Measurements from ENCODE around the gene GRIN2C. TPM values are rescaled to one million over a fixed set of nuclear protein-coding genes. Genes with fewer than 3 reads are reported as not detected.

GRIN2C gene
- total RNA-seq, 1 donor from 2014 or later: 0.05 TPM

DNA sequence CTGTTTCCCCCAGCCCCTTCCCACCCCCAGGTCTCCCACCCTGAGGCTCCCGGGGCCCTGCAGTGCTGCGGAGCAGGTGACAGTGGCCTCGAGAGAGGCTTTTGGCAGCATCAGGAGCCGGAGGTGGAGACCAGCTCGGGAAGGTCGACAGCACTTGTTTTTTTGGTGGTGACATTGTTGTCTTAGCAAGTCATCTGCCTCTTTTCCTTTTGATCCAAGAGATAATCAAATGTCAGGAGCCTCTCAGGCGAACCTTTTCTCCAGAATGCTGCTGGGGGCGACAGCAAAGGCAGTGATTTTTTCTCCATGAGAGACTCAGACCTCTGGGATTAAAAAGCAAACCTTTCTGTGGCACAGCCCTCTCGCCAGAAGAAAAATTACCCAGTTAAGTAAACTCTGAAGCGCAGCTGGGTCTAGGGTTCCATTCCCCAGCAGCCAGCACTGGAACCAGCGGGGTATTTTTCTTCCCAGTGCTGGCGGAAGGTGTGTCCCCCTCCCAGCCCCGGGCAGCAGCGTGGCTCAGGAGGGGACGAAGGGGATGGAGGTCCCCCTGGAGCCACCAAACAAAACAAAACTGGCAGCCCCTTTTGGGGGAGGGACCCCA, 37.2 kb downstream of the GRIN2C start:
- no peak overlapping the region for H3K27ac Mint-ChIP-seq
- no peaks in the 10 kb centered on the region for H3K9me3 Mint-ChIP-seq
- H3K4me3 Mint-ChIP-seq: no peak overlapping the region
- intact Hi-C loops (cut with micrococcal nuclease): no loop called here
- H3K4me1 Mint-ChIP-seq: no peaks in the 10 kb centered on the region
- H3K36me3 Mint-ChIP-seq (ENCODE audit: low read depth): peaks cover 9% of the 10 kb centered on the region
- DNase-seq: no peak
- H3K27me3 Mint-ChIP-seq: no peaks in the 10 kb centered on the region

DNA sequence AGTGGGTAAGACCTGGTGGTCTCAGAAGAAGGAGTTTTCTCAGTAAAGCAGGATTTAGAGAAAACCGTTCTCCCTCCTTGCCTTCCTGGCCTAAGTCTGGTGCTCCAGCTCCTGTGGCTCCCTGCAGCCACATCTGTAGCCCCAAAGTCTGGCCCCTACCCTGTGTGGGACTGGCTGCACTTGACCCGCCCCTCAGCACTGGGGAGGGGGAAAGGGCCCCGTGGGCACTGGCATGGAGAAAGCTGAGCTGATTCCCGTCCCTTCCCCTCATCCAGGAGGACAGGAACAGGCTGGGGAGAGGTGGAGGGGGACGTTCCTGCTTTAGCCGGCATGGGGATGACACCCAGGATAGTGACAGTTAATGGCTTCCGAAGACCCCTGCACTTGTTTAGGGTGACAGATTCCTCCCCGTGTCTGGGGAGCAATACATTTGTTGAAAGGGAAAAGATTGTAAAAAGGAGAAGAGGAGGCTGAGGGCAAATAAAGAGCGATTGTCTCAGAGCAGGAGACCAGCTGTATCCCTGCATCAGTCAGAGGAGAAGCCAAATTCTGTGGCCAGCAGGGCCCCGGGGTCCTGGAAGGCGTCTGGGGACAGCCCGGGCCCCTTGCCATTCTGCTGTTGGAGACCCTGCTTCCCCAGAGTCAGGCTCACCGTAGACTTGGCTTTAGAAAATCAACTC, 37.9 kb downstream of the GRIN2C start:
- no peak for DNase-seq
- Mint-ChIP-seq H3K27me3 (no peaks in the 10 kb centered on the region), H3K4me3 (no peak overlapping the region), H3K27ac (no peak overlapping the region), H3K36me3 (ENCODE audit: low read depth) (peaks cover 12% of the 10 kb centered on the region), H3K4me1 (no peaks in the 10 kb centered on the region), H3K9me3 (no peaks in the 10 kb centered on the region)
- intact Hi-C loops (cut with micrococcal nuclease): no loop called here

DNA sequence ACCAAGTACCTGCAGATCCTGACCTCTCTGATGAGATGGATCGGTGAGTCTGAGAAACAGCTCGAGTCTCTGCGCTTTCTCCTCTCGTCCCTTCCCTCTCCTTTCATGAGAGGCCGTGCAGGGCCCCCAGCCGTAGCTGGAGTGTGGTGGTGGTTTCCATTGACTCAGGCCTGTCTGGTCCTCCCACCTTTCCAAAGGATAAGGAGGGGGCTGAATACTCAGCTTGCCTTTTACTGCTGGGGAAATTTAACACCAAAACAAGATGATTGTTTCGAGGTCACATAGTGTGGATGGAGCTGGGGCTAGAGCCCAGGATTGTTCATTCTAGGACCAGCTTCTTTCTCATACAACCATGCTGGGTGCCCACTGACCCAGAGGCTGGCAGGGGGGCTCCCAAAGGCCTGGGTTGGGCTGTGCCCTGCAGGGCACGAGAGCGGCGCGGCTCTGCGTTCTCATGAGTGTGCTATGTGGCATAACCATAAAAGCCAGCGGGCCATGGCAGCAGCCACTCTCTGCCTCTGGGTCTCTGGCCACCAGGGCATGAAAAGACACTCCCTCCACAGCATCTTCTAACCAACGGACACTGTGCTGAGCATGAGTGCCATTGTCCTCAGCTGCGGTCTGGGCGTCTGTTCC, 39.8 kb downstream of the GRIN2C start:
- intact Hi-C loops (cut with micrococcal nuclease): no loop called here
- peaks cover 12% of the 10 kb centered on the region for H3K36me3 Mint-ChIP-seq (ENCODE audit: low read depth)
- no peak for DNase-seq
- H3K4me1 Mint-ChIP-seq: peaks cover 3% of the 10 kb centered on the region
- no peak overlapping the region for H3K27ac Mint-ChIP-seq
- H3K27me3 Mint-ChIP-seq: no peaks in the 10 kb centered on the region
- H3K4me3 Mint-ChIP-seq: no peak overlapping the region
- no peaks in the 10 kb centered on the region for H3K9me3 Mint-ChIP-seq

DNA sequence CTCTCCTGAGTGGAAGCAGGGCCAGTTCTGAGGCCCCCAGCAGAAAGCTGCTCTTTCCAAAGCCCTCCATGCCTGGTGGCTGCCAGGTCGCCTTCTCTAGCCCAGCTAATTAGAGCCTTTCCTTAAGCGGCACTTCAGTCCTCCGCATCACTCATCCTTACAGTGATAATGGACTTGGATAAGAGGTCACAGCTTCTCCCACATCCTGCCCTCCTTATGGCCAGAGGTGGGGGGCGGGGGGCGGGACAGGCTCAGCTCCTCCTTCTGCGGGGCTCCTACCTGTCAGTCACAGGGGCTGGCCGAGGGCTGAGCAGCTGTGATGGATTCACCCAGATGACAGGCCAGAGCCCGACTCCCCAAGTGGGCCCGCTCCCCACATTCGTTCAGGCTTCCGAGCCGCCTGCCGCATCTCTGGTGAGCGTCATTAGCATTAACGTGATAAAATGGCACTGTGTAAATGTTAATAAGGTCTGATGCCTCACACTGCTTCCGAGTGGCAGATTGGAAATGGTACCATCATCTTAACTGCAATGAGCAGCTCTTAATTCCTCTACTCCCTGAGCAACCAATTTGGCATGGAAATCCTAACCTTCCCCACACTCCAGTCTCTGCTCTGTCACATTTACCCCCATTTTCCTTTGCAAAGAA, 41.3 kb downstream of the GRIN2C start:
- Mint-ChIP-seq H3K36me3 (ENCODE audit: low read depth) (peaks cover 8% of the 10 kb centered on the region), H3K4me3 (no peak overlapping the region), H3K4me1 (peaks cover 3% of the 10 kb centered on the region), H3K27ac (no peak overlapping the region), H3K27me3 (no peaks in the 10 kb centered on the region), H3K9me3 (no peaks in the 10 kb centered on the region)
- DNase-seq: no peak
- intact Hi-C loops (cut with micrococcal nuclease): no loop called here

DNA sequence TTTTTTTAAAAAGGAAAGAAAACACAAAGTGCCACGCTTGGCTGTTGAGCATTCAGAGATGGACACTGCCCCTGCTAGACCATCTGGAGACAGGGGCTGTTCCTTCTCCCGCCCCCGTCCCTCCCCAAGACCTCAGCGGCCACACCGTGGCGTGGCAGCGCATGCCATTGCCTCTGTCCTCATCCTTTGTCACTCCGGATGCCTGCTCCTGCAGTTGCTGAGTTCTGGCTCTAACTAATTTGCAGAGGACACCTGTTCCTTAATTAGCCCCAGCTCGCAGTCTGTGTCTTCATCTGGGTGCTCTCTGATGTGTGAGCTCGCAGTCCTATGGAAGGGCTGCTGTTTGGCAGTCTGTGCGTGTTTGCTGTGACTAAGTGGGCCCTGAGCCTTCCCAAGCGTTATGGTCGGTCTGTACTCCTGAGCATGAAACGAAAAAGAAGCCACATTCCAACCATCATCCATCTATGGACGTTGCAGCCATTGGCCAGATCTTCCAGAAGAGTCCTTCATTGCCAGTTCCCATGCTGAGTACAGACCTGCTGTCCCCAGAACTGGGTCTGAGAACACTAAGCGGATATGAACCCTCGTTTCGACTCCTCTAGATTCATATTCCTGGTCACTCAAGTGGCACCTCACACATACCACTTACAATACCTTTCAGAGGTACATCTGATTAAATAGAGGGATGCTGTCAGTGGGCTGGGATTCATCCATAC, 42.6 kb downstream of the GRIN2C start:
- Mint-ChIP-seq H3K4me1 (peaks cover 3% of the 10 kb centered on the region), H3K36me3 (ENCODE audit: low read depth) (peaks cover 9% of the 10 kb centered on the region), H3K27ac (no peak overlapping the region)

DNA sequence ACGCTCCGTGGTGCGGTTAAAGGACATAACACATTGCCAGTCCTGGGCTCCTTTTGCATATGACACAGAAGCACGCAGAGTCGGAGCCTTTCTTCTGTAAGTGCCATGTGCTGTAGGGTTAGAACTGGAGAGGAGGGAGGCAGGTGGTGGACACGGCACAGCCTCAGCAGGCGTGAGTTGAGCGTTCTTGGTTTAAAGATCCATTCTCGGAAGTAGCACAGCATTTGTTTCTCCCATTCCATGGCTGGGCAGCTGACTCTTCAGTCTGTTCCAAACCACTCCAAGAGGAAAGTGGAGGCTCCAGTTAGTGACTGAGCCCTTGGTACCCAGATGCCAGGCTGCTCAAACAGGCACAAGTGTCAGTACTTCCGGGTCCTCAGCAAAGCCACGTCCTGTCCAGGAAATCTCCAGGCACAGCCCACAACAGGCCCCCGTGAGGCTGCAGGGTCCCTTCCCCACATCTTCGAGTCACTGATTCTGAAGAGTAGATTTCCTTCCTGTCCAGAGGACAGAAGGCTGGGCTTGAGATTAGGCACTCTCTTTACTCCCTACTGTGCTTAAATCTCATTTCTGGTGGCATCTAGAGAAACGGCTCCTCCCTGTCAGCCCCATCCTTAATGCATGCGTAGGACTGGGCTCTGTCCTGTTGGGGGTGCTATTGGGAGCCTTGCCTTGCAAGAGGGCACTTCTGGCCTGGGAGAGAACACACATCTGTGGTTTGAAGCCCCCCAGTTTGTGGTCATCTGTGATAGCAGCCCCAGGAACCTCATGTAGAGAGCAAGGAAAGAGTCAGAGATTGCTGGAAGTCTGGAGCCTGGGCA, 43.9 kb downstream of the GRIN2C start:
- H3K4me1 Mint-ChIP-seq: peaks cover 3% of the 10 kb centered on the region
- no peaks in the 10 kb centered on the region for H3K27me3 Mint-ChIP-seq
- DNase-seq: no peak
- intact Hi-C loops (cut with micrococcal nuclease): no loop called here
- no peaks in the 10 kb centered on the region for H3K9me3 Mint-ChIP-seq
- H3K27ac Mint-ChIP-seq: no peak overlapping the region
- H3K4me3 Mint-ChIP-seq: no peak overlapping the region
- peaks cover 13% of the 10 kb centered on the region for H3K36me3 Mint-ChIP-seq (ENCODE audit: low read depth)

More for the DNA sequence above, 42.6 kb downstream of the GRIN2C start:
- no peaks in the 10 kb centered on the region for H3K9me3 Mint-ChIP-seq
- H3K4me3 Mint-ChIP-seq: no peak overlapping the region
- intact Hi-C loops (cut with micrococcal nuclease): no loop called here
- no peak for DNase-seq
- H3K27me3 Mint-ChIP-seq: no peaks in the 10 kb centered on the region

DNA sequence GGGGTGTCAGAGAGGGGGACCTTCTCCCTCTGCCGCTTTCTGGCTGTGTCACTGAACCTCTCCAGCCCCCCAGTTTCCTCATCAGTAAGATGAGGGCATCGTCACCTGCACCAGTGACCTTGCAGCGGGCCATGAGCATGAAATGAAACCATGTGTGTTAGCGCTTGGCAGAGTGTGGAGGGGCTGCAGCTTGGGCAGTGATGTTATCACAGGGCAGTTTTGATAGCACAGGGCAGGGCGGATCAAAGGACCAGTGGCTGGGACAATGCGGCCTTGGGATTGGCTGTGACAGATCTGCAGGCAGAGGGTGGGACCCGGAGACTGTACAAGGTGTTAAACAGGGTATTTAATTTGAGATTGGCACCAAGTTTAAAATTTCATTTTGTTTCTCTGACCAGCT, 44.6 kb downstream of the GRIN2C start:
- no peak overlapping the region for H3K27ac Mint-ChIP-seq
- H3K9me3 Mint-ChIP-seq: no peaks in the 10 kb centered on the region
- intact Hi-C loops (cut with micrococcal nuclease): no loop called here
- peaks cover 3% of the 10 kb centered on the region for H3K4me1 Mint-ChIP-seq
- no peak overlapping the region for H3K4me3 Mint-ChIP-seq
- no peak for DNase-seq
- H3K36me3 Mint-ChIP-seq (ENCODE audit: low read depth): peaks cover 15% of the 10 kb centered on the region
- no peaks in the 10 kb centered on the region for H3K27me3 Mint-ChIP-seq

DNA sequence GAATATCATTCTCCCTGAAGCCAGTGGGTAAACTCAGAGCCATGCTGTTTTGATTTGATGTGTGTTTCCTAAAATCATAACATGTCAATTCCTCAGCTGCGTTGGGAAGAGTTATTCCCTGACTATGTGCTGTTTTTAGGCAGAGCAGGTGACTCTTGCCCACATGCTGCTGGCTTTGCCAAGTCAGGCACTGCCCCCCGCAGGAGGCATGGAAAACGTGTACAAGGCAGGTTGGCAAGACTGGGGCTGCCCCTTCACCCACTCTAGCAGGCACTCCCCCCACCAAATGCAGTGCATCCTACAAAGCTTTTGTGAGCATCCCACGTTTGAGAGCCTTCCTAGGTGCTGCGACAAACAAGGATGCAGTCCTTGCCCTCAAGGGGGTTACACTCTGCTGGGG, 45.2 kb downstream of the GRIN2C start:
- DNase-seq: no peak
- intact Hi-C loops (cut with micrococcal nuclease): no loop called here
- peaks cover 3% of the 10 kb centered on the region for H3K4me1 Mint-ChIP-seq
- H3K36me3 Mint-ChIP-seq (ENCODE audit: low read depth): peaks cover 14% of the 10 kb centered on the region
- no peaks in the 10 kb centered on the region for H3K9me3 Mint-ChIP-seq
- H3K27ac Mint-ChIP-seq: no peak overlapping the region
- H3K4me3 Mint-ChIP-seq: no peak overlapping the region
- H3K27me3 Mint-ChIP-seq: no peaks in the 10 kb centered on the region

DNA sequence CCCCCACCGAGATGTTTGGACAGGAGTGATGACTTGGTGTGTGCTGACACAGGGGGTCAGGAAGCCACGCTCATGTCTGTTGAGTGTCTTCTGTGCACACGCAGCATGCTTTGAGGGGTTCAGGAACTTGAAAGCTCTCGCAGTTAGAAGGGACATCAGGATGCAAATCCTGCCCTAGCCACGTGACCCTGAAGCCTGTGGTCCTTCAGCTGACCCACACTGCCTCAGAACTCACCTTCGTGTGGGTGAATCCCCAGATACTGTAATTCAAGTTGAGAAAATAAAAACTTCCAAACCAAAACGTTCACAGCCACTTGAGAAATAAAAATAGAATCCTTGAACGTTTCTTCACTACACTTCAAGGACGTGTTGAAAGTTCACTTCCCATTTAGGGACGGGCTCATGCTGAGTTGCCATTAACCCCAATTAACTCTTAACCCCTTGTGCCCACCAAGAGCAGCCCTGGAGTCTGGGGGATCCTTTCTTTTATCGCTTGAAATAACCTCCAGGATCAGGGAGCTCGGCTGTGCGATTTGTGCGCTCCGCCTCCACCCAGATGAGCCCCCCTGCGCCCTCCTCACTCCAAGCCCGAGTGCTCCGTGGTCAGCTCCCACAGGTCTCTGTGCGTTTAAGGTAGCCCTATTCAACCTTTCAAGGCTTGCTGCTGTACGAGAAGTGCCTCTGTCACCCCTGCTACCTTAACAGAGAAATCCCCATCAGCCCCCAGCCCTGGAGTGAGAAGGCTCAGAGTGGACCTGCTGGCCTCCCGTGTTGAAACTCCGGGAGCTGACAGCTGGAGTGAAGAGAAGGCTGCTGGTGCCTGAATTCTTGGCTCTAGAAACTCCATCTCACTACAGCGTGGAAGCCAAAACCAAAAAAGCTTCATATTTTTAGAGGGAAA, 47.3 kb downstream of the GRIN2C start:
- H3K27ac Mint-ChIP-seq: no peak overlapping the region

DNA sequence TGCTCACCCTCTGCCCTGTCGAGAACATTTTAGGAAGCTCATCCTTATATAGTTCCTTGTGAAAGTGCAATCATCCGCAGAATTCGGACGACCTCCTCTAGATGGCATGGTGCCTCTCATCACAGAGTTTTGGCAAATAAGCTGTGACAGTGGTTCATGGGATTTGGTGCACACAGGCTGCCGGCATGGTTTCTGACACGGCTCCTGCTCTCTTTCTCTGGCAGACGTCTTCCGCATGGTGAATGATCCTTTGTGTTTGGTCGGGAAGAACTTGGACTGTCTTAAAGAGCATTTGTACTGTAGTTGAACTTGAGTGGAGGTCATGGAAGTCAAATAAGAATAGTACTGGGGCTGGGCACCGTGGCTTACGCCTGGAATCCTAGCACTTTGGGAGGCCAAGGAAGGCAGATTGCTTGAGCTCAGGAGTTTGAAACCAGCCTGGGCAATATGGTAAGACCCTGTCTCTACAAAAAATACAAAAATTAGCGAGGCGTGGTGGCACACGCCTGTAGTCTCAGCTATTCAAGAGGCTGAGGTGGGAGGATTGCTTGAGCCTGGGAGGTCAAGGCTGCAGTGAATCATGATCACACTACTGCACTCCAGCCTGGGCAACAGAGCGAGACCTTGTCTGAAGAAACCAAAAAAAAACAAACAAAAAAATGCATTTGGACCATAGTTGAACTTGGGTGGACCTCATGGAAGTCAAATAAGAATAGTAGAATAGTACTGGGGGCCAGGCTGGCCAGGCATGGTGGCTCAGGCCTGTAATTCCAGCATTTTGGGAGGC, 48.8 kb downstream of the GRIN2C start:
- no peak for DNase-seq
- Mint-ChIP-seq H3K36me3 (ENCODE audit: low read depth) (peaks cover 7% of the 10 kb centered on the region), H3K27ac (no peak overlapping the region), H3K27me3 (no peaks in the 10 kb centered on the region), H3K9me3 (no peaks in the 10 kb centered on the region), H3K4me1 (peaks cover 3% of the 10 kb centered on the region), H3K4me3 (no peak overlapping the region)
- intact Hi-C loops (cut with micrococcal nuclease): no loop called here

More for the DNA sequence above, 47.3 kb downstream of the GRIN2C start:
- Mint-ChIP-seq H3K4me3 (no peak overlapping the region), H3K27me3 (no peaks in the 10 kb centered on the region), H3K9me3 (no peaks in the 10 kb centered on the region), H3K4me1 (peaks cover 3% of the 10 kb centered on the region), H3K36me3 (ENCODE audit: low read depth) (peaks cover 10% of the 10 kb centered on the region)
- DNase-seq: no peak
- intact Hi-C loops (cut with micrococcal nuclease): no loop called here

DNA sequence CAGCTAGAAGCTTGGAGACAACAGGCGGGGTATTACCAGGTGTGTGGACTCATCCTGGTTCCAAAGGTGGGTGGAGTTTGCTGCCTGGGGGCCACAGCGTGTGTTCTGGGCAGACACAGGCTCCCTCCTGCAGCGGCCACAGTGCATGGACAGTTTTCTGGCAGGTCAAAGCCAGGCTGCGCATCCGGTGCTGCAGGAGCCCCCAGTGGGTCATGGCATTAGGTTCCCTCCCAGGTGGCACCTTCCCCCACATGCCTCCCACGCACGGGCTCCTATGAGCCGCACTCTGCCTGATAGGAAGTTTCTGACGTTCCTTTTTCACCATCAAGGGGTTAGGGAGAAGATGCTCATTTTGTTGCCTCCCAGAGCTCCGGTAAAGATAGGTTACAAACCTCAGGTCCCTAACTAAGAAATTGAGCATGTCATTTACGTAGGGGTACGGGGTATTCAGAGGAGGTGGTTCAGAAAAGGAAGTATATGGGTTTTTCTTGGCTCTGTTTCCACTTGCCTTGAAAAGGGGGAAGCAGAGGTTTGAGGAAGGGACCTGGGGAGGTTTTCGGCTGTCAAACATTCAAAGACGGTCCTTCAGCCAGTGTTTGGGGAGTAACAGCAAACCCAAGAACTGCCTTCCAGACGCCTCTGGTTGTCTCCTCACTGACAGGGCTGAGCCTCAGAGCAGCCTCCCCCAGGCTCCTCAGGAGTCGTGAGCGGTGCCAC, 50.8 kb downstream of the GRIN2C start:
- no peak for DNase-seq
- H3K4me3 Mint-ChIP-seq: no peak overlapping the region
- intact Hi-C loops (cut with micrococcal nuclease): no loop called here
- no peaks in the 10 kb centered on the region for H3K4me1 Mint-ChIP-seq
- H3K9me3 Mint-ChIP-seq: no peaks in the 10 kb centered on the region
- H3K27me3 Mint-ChIP-seq: no peaks in the 10 kb centered on the region
- no peak overlapping the region for H3K27ac Mint-ChIP-seq
- H3K36me3 Mint-ChIP-seq (ENCODE audit: low read depth): peaks cover 7% of the 10 kb centered on the region

Measured in activated CD4-positive, alpha-beta T cell treated with anti-CD3 and anti-CD28 coated beads, Interleukin-2, amount 10 ng/mL, durations not matched to agents 24 days and 14 days (primary cell).